Measurements from ENCODE around the gene KRT85.
"Not testable (repeated sequence)": the region's sequence is repeated elsewhere in the genome, so short reads cannot be mapped to it uniquely, and the experiment has no call there.

KRT85 gene

GRCh38 chr12:52345041-52345440, 22.2 kb downstream of the KRT85 start:
- H3K27ac ChIP-seq (ENCODE audit: insufficient read depth in 1 of 2, low read depth in 1 of 2, low read length in 2 of 2, poor library complexity in 1 of 2, severe bottlenecking in 2 of 2); DNase-seq; POLR2A ChIA-PET; H3K36me3 ChIP-seq (ENCODE audit: control insufficient read depth in 4 of 4, insufficient read depth in 4 of 4, low read length in 3 of 4); H3K4me3 ChIP-seq (ENCODE audit: control insufficient read depth in 1 of 7, extremely low read depth in 1 of 7, insufficient read depth in 4 of 7, low read depth in 2 of 7, low read length in 6 of 7); H3K4me1 ChIP-seq (ENCODE audit: control extremely low read depth in 1 of 4, control insufficient read depth in 4 of 4, insufficient read depth in 4 of 4, low read length in 3 of 4); H3K9me3 ChIP-seq (ENCODE audit: control extremely low read depth in 1 of 5, control insufficient read depth in 4 of 5, insufficient read depth in 2 of 5, low read depth in 1 of 5, low read length in 4 of 5): not testable (repeated sequence)
- no CpG with 5 or more reads among the region's 8 CpGs for WGBS (ENCODE audit: insufficient coverage)
- CTCF ChIA-PET, result interaction anchor here (0.7 to 2.2 kb wide), 4 partner anchors 8 to 67 kb away, joined by 3 to 9 read pairs (median 6); no protein-coding TSS in a partner anchor
- peaks cover 0 to 17% (median 0%) of the 10 kb centered on the region in 5 experiments for H3K27me3 ChIP-seq (replicated peaks in 2 of 5; ENCODE audit: control insufficient read depth in 4 of 5, insufficient read depth in 5 of 5, low read length in 4 of 5)

- POLR2A ChIA-PET, result no interaction called here
- H3K4me3 ChIP-seq (ENCODE audit: control insufficient read depth in 1 of 7, extremely low read depth in 1 of 7, insufficient read depth in 4 of 7, low read depth in 2 of 7, low read length in 6 of 7), result no peak overlapping the region
- 96% methylated on average over 8 of the region's 12 CpGs for WGBS (ENCODE audit: insufficient coverage)
- peaks cover 0 to 3% (median 0%) of the 10 kb centered on the region in 5 experiments for H3K9me3 ChIP-seq (ENCODE audit: control extremely low read depth in 1 of 5, control insufficient read depth in 4 of 5, insufficient read depth in 2 of 5, low read depth in 1 of 5, low read length in 4 of 5)
- CTCF ChIA-PET, result interaction anchor here (0.7 to 2.2 kb wide), 5 partner anchors 17 to 66 kb away, joined by 3 to 9 read pairs (median 4); no protein-coding TSS in a partner anchor
- H3K4me1 ChIP-seq (ENCODE audit: control extremely low read depth in 1 of 4, control insufficient read depth in 4 of 4, insufficient read depth in 4 of 4, low read length in 3 of 4), result no peaks in the 10 kb centered on the region
- H3K36me3 ChIP-seq (ENCODE audit: control insufficient read depth in 4 of 4, insufficient read depth in 4 of 4, low read length in 3 of 4), result no peaks in the 10 kb centered on the region
- DNase-seq, result no peak
- H3K27me3 ChIP-seq (replicated peaks in 2 of 5; ENCODE audit: control insufficient read depth in 4 of 5, insufficient read depth in 5 of 5, low read length in 4 of 5), result peaks cover 0 to 15% (median 0%) of the 10 kb centered on the region in 5 experiments
- no peak overlapping the region for H3K27ac ChIP-seq (ENCODE audit: insufficient read depth in 1 of 2, low read depth in 1 of 2, low read length in 2 of 2, poor library complexity in 1 of 2, severe bottlenecking in 2 of 2)
Measured at GRCh38 chr12:52344111-52344510, 23.2 kb downstream of the KRT85 start.

GRCh38 chr12:52343550-52343949, 23.7 kb downstream of the KRT85 start:
- Histone ChIP-seq H3K9me3 (ENCODE audit: control extremely low read depth in 1 of 5, control insufficient read depth in 4 of 5, insufficient read depth in 2 of 5, low read depth in 1 of 5, low read length in 4 of 5) (peaks cover 0 to 3% (median 0%) of the 10 kb centered on the region in 5 experiments), H3K4me3 (ENCODE audit: control insufficient read depth in 1 of 7, extremely low read depth in 1 of 7, insufficient read depth in 4 of 7, low read depth in 2 of 7, low read length in 6 of 7) (no peak overlapping the region), H3K27me3 (replicated peaks in 2 of 5; ENCODE audit: control insufficient read depth in 4 of 5, insufficient read depth in 5 of 5, low read length in 4 of 5) (peaks cover 0 to 15% (median 0%) of the 10 kb centered on the region in 5 experiments), H3K27ac (ENCODE audit: insufficient read depth in 1 of 2, low read depth in 1 of 2, low read length in 2 of 2, poor library complexity in 1 of 2, severe bottlenecking in 2 of 2) (no peak overlapping the region), H3K36me3 (ENCODE audit: control insufficient read depth in 4 of 4, insufficient read depth in 4 of 4, low read length in 3 of 4) (no peaks in the 10 kb centered on the region), H3K4me1 (ENCODE audit: control extremely low read depth in 1 of 4, control insufficient read depth in 4 of 4, insufficient read depth in 4 of 4, low read length in 3 of 4) (no peaks in the 10 kb centered on the region)
- DNase-seq, result no peak
- WGBS (ENCODE audit: insufficient coverage), result 90% methylated on average over 1 of the region's 2 CpGs
- ChIA-PET CTCF (interaction anchor here (1.0 to 2.2 kb wide), 2 partner anchors 16 to 25 kb away, joined by 3 to 9 read pairs; no protein-coding TSS in a partner anchor), POLR2A (no interaction called here)

GRCh38 chr12:52342781-52343490, 24.3 kb downstream of the KRT85 start:
- POLR2A ChIA-PET, result no interaction called here
- Histone ChIP-seq H3K4me3 (ENCODE audit: control insufficient read depth in 1 of 7, extremely low read depth in 1 of 7, insufficient read depth in 4 of 7, low read depth in 2 of 7, low read length in 6 of 7) (no peak overlapping the region), H3K4me1 (ENCODE audit: control extremely low read depth in 1 of 4, control insufficient read depth in 4 of 4, insufficient read depth in 4 of 4, low read length in 3 of 4) (no peaks in the 10 kb centered on the region), H3K36me3 (ENCODE audit: control insufficient read depth in 4 of 4, insufficient read depth in 4 of 4, low read length in 3 of 4) (no peaks in the 10 kb centered on the region), H3K27me3 (replicated peaks in 2 of 5; ENCODE audit: control insufficient read depth in 4 of 5, insufficient read depth in 5 of 5, low read length in 4 of 5) (peaks cover 0 to 11% (median 0%) of the 10 kb centered on the region in 5 experiments), H3K27ac (ENCODE audit: insufficient read depth in 1 of 2, low read depth in 1 of 2, low read length in 2 of 2, poor library complexity in 1 of 2, severe bottlenecking in 2 of 2) (no peak overlapping the region), H3K9me3 (ENCODE audit: control extremely low read depth in 1 of 5, control insufficient read depth in 4 of 5, insufficient read depth in 2 of 5, low read depth in 1 of 5, low read length in 4 of 5) (peaks cover 0 to 3% (median 0%) of the 10 kb centered on the region in 5 experiments)
- WGBS (ENCODE audit: insufficient coverage), result 100% methylated on average over 2 of the region's 2 CpGs
- CTCF ChIA-PET, result interaction anchor here (2.2 to 2.6 kb wide), 2 partner anchors 15 to 16 kb away, joined by 8 to 9 read pairs; no protein-coding TSS in a partner anchor
- no peak for DNase-seq

GRCh38 chr12:52341066-52341580, 26.2 kb downstream of the KRT85 start:
- Histone ChIP-seq H3K4me3 (ENCODE audit: control insufficient read depth in 1 of 7, extremely low read depth in 1 of 7, insufficient read depth in 4 of 7, low read depth in 2 of 7, low read length in 6 of 7) (no peak overlapping the region), H3K9me3 (ENCODE audit: control extremely low read depth in 1 of 5, control insufficient read depth in 4 of 5, insufficient read depth in 2 of 5, low read depth in 1 of 5, low read length in 4 of 5) (peaks cover 0 to 5% (median 2%) of the 10 kb centered on the region in 5 experiments), H3K27ac (ENCODE audit: insufficient read depth in 1 of 2, low read depth in 1 of 2, low read length in 2 of 2, poor library complexity in 1 of 2, severe bottlenecking in 2 of 2) (no peak overlapping the region), H3K36me3 (ENCODE audit: control insufficient read depth in 4 of 4, insufficient read depth in 4 of 4, low read length in 3 of 4) (no peaks in the 10 kb centered on the region), H3K27me3 (replicated peaks in 2 of 5; ENCODE audit: control insufficient read depth in 4 of 5, insufficient read depth in 5 of 5, low read length in 4 of 5) (peaks cover 0 to 11% (median 0%) of the 10 kb centered on the region in 5 experiments), H3K4me1 (ENCODE audit: control extremely low read depth in 1 of 4, control insufficient read depth in 4 of 4, insufficient read depth in 4 of 4, low read length in 3 of 4) (no peaks in the 10 kb centered on the region)
- POLR2A ChIA-PET, result no interaction called here
- DNase-seq, result no peak
- CTCF ChIA-PET, result interaction anchor here (2.6 kb wide), 1 partner anchor 13 kb away, joined by 8 read pairs; no protein-coding TSS in a partner anchor
- 98% methylated on average over 12 of the region's 14 CpGs for WGBS (ENCODE audit: insufficient coverage)

- 94% methylated on average over 10 of the region's 10 CpGs for WGBS (ENCODE audit: insufficient coverage)
- CTCF ChIA-PET, result interaction anchor here (0.6 to 1.7 kb wide), 9 partner anchors 9 to 613 kb away, joined by 3 to 6 read pairs (median 4); no protein-coding TSS in a partner anchor
- POLR2A ChIA-PET, result interaction anchor here (0.9 kb wide), 1 partner anchor 11 kb away, joined by 3 read pairs; no protein-coding TSS in a partner anchor
- Histone ChIP-seq H3K4me1 (ENCODE audit: control extremely low read depth in 1 of 4, control insufficient read depth in 4 of 4, insufficient read depth in 4 of 4, low read length in 3 of 4) (no peaks in the 10 kb centered on the region), H3K9me3 (ENCODE audit: control extremely low read depth in 1 of 5, control insufficient read depth in 4 of 5, insufficient read depth in 2 of 5, low read depth in 1 of 5, low read length in 4 of 5) (peaks cover 0 to 11% (median 4%) of the 10 kb centered on the region in 5 experiments), H3K4me3 (ENCODE audit: control insufficient read depth in 1 of 7, extremely low read depth in 1 of 7, insufficient read depth in 4 of 7, low read depth in 2 of 7, low read length in 6 of 7) (no peak overlapping the region), H3K27ac (ENCODE audit: insufficient read depth in 1 of 2, low read depth in 1 of 2, low read length in 2 of 2, poor library complexity in 1 of 2, severe bottlenecking in 2 of 2) (no peak overlapping the region), H3K36me3 (ENCODE audit: control insufficient read depth in 4 of 4, insufficient read depth in 4 of 4, low read length in 3 of 4) (no peaks in the 10 kb centered on the region), H3K27me3 (replicated peaks in 2 of 5; ENCODE audit: control insufficient read depth in 4 of 5, insufficient read depth in 5 of 5, low read length in 4 of 5) (peaks cover 0 to 5% (median 0%) of the 10 kb centered on the region in 5 experiments)
- no peak for DNase-seq
Measured at GRCh38 chr12:52338241-52338960, 28.9 kb downstream of the KRT85 start.

Data from common myeloid progenitor, CD34-positive (primary cell).